HepG2 (cell line): ENCODE measurements around the gene RGN.

Source experiments
- FOXP1 ChIP-seq, 2 experiments: fragments of 450-650 bp in 1 of 2; IDR thresholded peaks; 2 replicates each; pipeline ENCODE4 v1.6.1; 2017 to 2018; ENCODE audit warnings: antibody characterized with exemption in 1 of 2
- HDAC6 ChIP-seq: fragments of 200-600 bp; sonication (generic); IDR thresholded peaks from 2 replicates; pipeline ENCODE4 v1.7.0; 2017; ENCODE audit warnings: mild to moderate bottlenecking, antibody characterized with exemption, low read length, low read depth
- HOXA7 ChIP-seq: sonication (generic); formaldehyde crosslinking; IDR thresholded peaks from 2 replicates; pipeline ENCODE4 v1.8.1; 2022; ENCODE audit warnings: mild to moderate bottlenecking, missing genetic modification reagents, moderate library complexity
- KLF16 ChIP-seq, 2 experiments: sonication (generic) in 1 of 2; formaldehyde crosslinking in 1 of 2; IDR thresholded peaks; 2 replicates each; pipeline versions ENCODE4 v1.6.1 to v1.8.0; 2016 to 2023; ENCODE audit warnings: missing genetic modification reagents in 2 of 2, missing compliant biosample characterization in 1 of 2
- NBN ChIP-seq: fragments of 450-650 bp; conservative IDR thresholded peaks from 2 replicates; pipeline ENCODE4 v1.6.1; 2017
- POLR2A ChIP-seq, 2 experiments: IDR thresholded peaks; 2 replicates each; pipeline ENCODE4 v1.6.1; 2011; ENCODE audit warnings: low read depth in 2 of 2, low read length in 2 of 2, mild to moderate bottlenecking in 1 of 2, moderate library complexity in 1 of 2; ENCODE audit not compliant: insufficient read depth in 1 of 2
- POLR2AphosphoS5 ChIP-seq: IDR thresholded peaks from 2 replicates; pipeline ENCODE4 v1.6.1; 2012; ENCODE audit warnings: low read depth, low read length
- REST ChIP-seq, 2 experiments: IDR thresholded peaks; 2 replicates each; pipeline ENCODE4 v1.6.1; 2011 to 2012; ENCODE audit warnings: low read length in 2 of 2, borderline replicate concordance in 1 of 2, low read depth in 1 of 2, mild to moderate bottlenecking in 1 of 2, moderate library complexity in 1 of 2
- TGIF2 ChIP-seq: IDR thresholded peaks from 2 replicates; pipeline ENCODE4 v1.6.1; 2016; ENCODE audit warnings: control low read depth, missing compliant biosample characterization
- TF ChIP-seq, protein P1 (sequence below): sonication (generic); formaldehyde crosslinking; IDR thresholded peaks from 2 replicates; pipeline ENCODE4 v1.5.0; 2020; ENCODE audit warnings: mild to moderate bottlenecking, missing genetic modification reagents, moderate library complexity

DNA sequence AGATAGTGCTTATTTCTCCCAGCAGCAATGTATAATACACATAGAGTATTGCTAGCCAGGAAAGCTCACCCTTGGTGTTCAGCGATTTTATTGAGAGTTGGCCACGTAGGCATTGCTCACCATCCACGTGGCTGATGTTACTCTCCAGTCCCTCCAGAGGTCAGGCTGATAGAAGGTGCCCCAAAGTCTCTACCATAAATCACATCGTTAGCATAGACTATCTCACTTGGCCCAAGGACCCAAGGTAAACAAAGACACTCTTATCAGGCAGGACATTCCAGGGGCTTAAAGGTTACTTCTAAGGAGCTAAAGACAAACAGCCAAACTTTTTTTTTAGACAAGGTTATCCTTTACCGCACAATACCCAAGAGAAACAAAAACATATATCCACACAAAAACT lies 30.3 kb upstream of the RGN start:
- TF ChIP-seq POLR2A (IDR thresholded peaks at IDR 0.05; ENCODE audit: insufficient read depth in 1 of 2, low read depth in 2 of 2, low read length in 2 of 2) (no peak), NBN (no peak), REST (IDR thresholded peaks at IDR 0.05; ENCODE audit: borderline replicate concordance in 1 of 2, low read depth in 1 of 2, low read length in 2 of 2) (no peak), POLR2AphosphoS5 (no peak), HOXA7 (CRISPR knock-in tag) (no peak), TGIF2 (no peak), KLF16 (CRISPR knock-in tag; IDR thresholded peaks at IDR 0.05) (no peak), FOXP1 (IDR thresholded peaks at IDR 0.05) (no peak), FOXP1 (CRISPR knock-in tag; IDR thresholded peaks at IDR 0.05) (no peak), HDAC6 (no peak)
- TF ChIP-seq, protein P1, sequence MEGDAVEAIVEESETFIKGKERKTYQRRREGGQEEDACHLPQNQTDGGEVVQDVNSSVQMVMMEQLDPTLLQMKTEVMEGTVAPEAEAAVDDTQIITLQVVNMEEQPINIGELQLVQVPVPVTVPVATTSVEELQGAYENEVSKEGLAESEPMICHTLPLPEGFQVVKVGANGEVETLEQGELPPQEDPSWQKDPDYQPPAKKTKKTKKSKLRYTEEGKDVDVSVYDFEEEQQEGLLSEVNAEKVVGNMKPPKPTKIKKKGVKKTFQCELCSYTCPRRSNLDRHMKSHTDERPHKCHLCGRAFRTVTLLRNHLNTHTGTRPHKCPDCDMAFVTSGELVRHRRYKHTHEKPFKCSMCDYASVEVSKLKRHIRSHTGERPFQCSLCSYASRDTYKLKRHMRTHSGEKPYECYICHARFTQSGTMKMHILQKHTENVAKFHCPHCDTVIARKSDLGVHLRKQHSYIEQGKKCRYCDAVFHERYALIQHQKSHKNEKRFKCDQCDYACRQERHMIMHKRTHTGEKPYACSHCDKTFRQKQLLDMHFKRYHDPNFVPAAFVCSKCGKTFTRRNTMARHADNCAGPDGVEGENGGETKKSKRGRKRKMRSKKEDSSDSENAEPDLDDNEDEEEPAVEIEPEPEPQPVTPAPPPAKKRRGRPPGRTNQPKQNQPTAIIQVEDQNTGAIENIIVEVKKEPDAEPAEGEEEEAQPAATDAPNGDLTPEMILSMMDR (CRISPR knock-in tag) = peak; percentile 26; the same call in 1 of the 2 replicates
